HCT116 (cell line): ENCODE data around the gene OMP. TPM values are rescaled to one million over a fixed set of nuclear protein-coding genes. Genes with fewer than 3 reads are reported as not detected.

Experiments
- ATAC-seq: fragments of 200-7000 bp; cut with Tn5 transposase; 2 replicates; pipeline ENCODE4 v1.9.1; 2020; ENCODE audit warnings: mild to moderate bottlenecking, moderate library complexity
- BruUV-seq: library from RNA; stranded (reverse); fragments of 400-500 nt; replicated peaks from 2 replicates; lab custom pipeline; 2021; lab: Mats Ljungman, UMichigan
- CTCF ChIA-PET: fragments of 300-600 bp; sonication (Branson Sonifier 250); formaldehyde crosslinking; loops from one replicate; lab custom pipeline; 2021; ENCODE audit warnings: antibody characterized with exemption; lab: Charles Lee
- POLR2A ChIA-PET: fragments of 300-600, 350-600 bp; sonication (Branson Sonifier 250); formaldehyde crosslinking; loops from one replicate; lab custom pipeline; 2021; ENCODE audit warnings: antibody characterized with exemption; lab: Charles Lee
- RAD21 ChIA-PET, 2 experiments: fragments of 300-600 bp; sonication (Branson Sonifier 250); formaldehyde crosslinking; loops; one replicate each; lab custom pipeline; 2023; ENCODE audit warnings: low total read pairs in 2 of 2; ENCODE audit not compliant: uncharacterized antibody in 2 of 2, unreplicated experiment in 2 of 2, low non-redundant PET in 1 of 2; lab: Charles Lee
- DNase-seq: peaks from one replicate; pipeline ENCODE4 v3.0.0-alpha.2; 2010; ENCODE audit warnings: low read depth, low spot score
- H2AFZ ChIP-seq: fragments of 200-600 bp; shearing (Covaris generic), sonication (generic); 2 replicates; pipeline ENCODE4 v1.6.1; 2017; ENCODE audit warnings: low read depth, mixed run types, mixed read lengths, antibody characterized with exemption, low read length; ENCODE audit not compliant: poor library complexity, severe bottlenecking
- H3K27ac ChIP-seq: 2 replicates; pipeline ENCODE4 v1.5.1; 2012; ENCODE audit warnings: low read depth, low read length
- H3K27me3 ChIP-seq: fragments of 200-600 bp; sonication (generic); 2 replicates; pipeline ENCODE4 v1.6.1; 2016; ENCODE audit warnings: mixed run types, low read length, mixed read lengths; ENCODE audit not compliant: insufficient read depth
- H3K36me3 ChIP-seq, 2 experiments: fragments of 200-500 bp in 1 of 2; fragments of 200-600 bp in 1 of 2; sonication (Bioruptor generic) in 1 of 2; sonication (generic) in 1 of 2; 2 replicates each; pipeline versions ENCODE4 v1.5.1 to v1.6.1; 2014 to 2016; ENCODE audit warnings: low read length in 2 of 2, inconsistent platforms in 1 of 2, mixed read lengths in 1 of 2, mixed run types in 1 of 2; ENCODE audit not compliant: insufficient read depth in 2 of 2, control insufficient read depth in 1 of 2
- H3K4me1 ChIP-seq, 2 experiments: fragments of 200-600 bp in 1 of 2; sonication (generic) in 1 of 2; 2 replicates each; pipeline versions ENCODE4 v1.5.1 to v1.6.1; 2012 to 2017; ENCODE audit warnings: low read length in 2 of 2, inconsistent platforms in 1 of 2, mild to moderate bottlenecking in 1 of 2, mixed read lengths in 1 of 2, mixed run types in 1 of 2, moderate library complexity in 1 of 2; ENCODE audit not compliant: insufficient read depth in 2 of 2, control insufficient read depth in 1 of 2
- H3K4me2 ChIP-seq: fragments of 200-600 bp; sonication (generic); 2 replicates; pipeline ENCODE4 v1.6.1; 2017; ENCODE audit warnings: mixed run types, low read length, mixed read lengths
- H3K4me3 ChIP-seq, 2 experiments: fragments of 200-600 bp in 1 of 2; sonication (generic) in 1 of 2; replicated peaks in 1 of 2; 2 replicates each; pipeline ENCODE4 v1.5.1; 2011 to 2016; ENCODE audit warnings: low read length in 2 of 2, control low read depth in 1 of 2, low read depth in 1 of 2, mild to moderate bottlenecking in 1 of 2, mixed read lengths in 1 of 2, mixed run types in 1 of 2
- H3K79me2 ChIP-seq: fragments of 200-600 bp; sonication (generic); 2 replicates; pipeline ENCODE4 v1.6.1; 2017; ENCODE audit warnings: mild to moderate bottlenecking, mixed run types, low read length, moderate library complexity, mixed read lengths; ENCODE audit not compliant: insufficient read depth
- H3K9ac ChIP-seq: fragments of 200-600 bp; sonication (generic); 2 replicates; pipeline ENCODE4 v1.6.1; 2016; ENCODE audit warnings: low read length, mixed read lengths
- H3K9me2 ChIP-seq: fragments of 200-600 bp; sonication (generic), shearing (Covaris generic); 2 replicates; pipeline ENCODE4 v1.6.1; 2017; ENCODE audit warnings: mixed run types, mild to moderate bottlenecking, moderate library complexity; ENCODE audit not compliant: insufficient read depth
- H3K9me3 ChIP-seq, 2 experiments: fragments of 200-500 bp in 1 of 2; fragments of 200-600 bp in 1 of 2; sonication (Bioruptor generic) in 1 of 2; sonication (generic) in 1 of 2; 2 replicates each; pipeline ENCODE4 v1.6.1; 2014 to 2017; ENCODE audit warnings: low read length in 2 of 2, mixed read lengths in 2 of 2, inconsistent platforms in 1 of 2, low read depth in 1 of 2, mild to moderate bottlenecking in 1 of 2, mixed run types in 1 of 2, moderate library complexity in 1 of 2; ENCODE audit not compliant: control insufficient read depth in 1 of 2, insufficient read depth in 1 of 2
- H4K20me1 ChIP-seq: fragments of 200-600 bp; sonication (generic), shearing (Covaris generic); 2 replicates; pipeline ENCODE4 v1.6.1; 2017; ENCODE audit warnings: mixed run types, mild to moderate bottlenecking, moderate library complexity; ENCODE audit not compliant: insufficient read depth
- CBX3 ChIP-seq: IDR thresholded peaks from 2 replicates; pipeline ENCODE4 v1.6.1; 2012; ENCODE audit warnings: low read depth
- CEBPB ChIP-seq: IDR thresholded peaks from 2 replicates; pipeline ENCODE4 v1.6.1; 2012; ENCODE audit warnings: low read depth
- EGR1 ChIP-seq: IDR thresholded peaks from 2 replicates; pipeline ENCODE4 v1.6.1; 2012; ENCODE audit warnings: low read depth
- EZH2 ChIP-seq: fragments of 200-600 bp; sonication (generic); IDR thresholded peaks from 2 replicates; pipeline ENCODE4 v1.6.1; 2017; ENCODE audit warnings: antibody characterized with exemption, mixed run types
- FOSL1 ChIP-seq: IDR thresholded peaks from 2 replicates; pipeline ENCODE4 v1.6.1; 2012; ENCODE audit warnings: low read depth
- POLR2A ChIP-seq: IDR thresholded peaks from 2 replicates; pipeline ENCODE4 v1.7.0; 2011; ENCODE audit warnings: borderline replicate concordance; ENCODE audit not compliant: insufficient read depth, insufficient read length; ENCODE audit errors: extremely low read depth
- POLR2AphosphoS5 ChIP-seq: IDR thresholded peaks from 2 replicates; pipeline ENCODE4 v1.6.1; 2011; ENCODE audit warnings: mild to moderate bottlenecking, low read depth, low read length, moderate library complexity
- RAD21 ChIP-seq: IDR thresholded peaks from 2 replicates; pipeline ENCODE4 v1.6.1; 2012; ENCODE audit warnings: low read depth, mild to moderate bottlenecking
- SIN3A ChIP-seq: IDR thresholded peaks from 2 replicates; pipeline ENCODE4 v1.6.1; 2012; ENCODE audit warnings: low read depth
- SP1 ChIP-seq: IDR thresholded peaks from 2 replicates; pipeline ENCODE4 v1.6.1; 2012; ENCODE audit warnings: low read depth
- SRF ChIP-seq: IDR thresholded peaks from 2 replicates; pipeline ENCODE4 v1.6.1; 2012; ENCODE audit warnings: low read depth
- TCF7L2 ChIP-seq: IDR thresholded peaks from 2 replicates; pipeline ENCODE4 v1.7.0; 2011; ENCODE audit warnings: borderline replicate concordance, inconsistent platforms; ENCODE audit not compliant: insufficient read depth, insufficient read length; ENCODE audit errors: extremely low read depth
- YY1 ChIP-seq: IDR thresholded peaks from 2 replicates; pipeline ENCODE4 v1.6.1; 2011; ENCODE audit warnings: low read length, low read depth, moderate library complexity, mild to moderate bottlenecking; ENCODE audit not compliant: insufficient replicate concordance; ENCODE audit errors: extremely low read depth
- ZFX ChIP-seq: fragments of 450-650 bp; IDR thresholded peaks from 2 replicates; pipeline ENCODE4 v1.6.1; 2017
- ZNF274 ChIP-seq: fragments of 200-500 bp; sonication (Bioruptor generic); IDR thresholded peaks from 2 replicates; pipeline ENCODE4 v1.6.1; 2014; ENCODE audit warnings: mild to moderate bottlenecking, low read depth, low read length, inconsistent platforms
- intact Hi-C: fragments of 100-400 bp; cut with micrococcal nuclease; formaldehyde crosslinking; loops from 2 replicates; pipeline ENCODE4 v1.10.0; 2022
- total RNA-seq: library from RNA; stranded (reverse); gene quantifications from one replicate; pipeline ENCODE4 v1.2.1, GENCODE V29; 2021; ENCODE audit not compliant: unreplicated experiment
- TF ChIP-seq, protein P1 (sequence below): IDR thresholded peaks from 2 replicates; pipeline ENCODE4 v1.6.1; 2012
- TF ChIP-seq, protein P2 (sequence below): IDR thresholded peaks from 2 replicates; pipeline ENCODE4 v1.6.1; 2012
- TF ChIP-seq, protein P3 (sequence below): IDR thresholded peaks from 2 replicates; pipeline ENCODE4 v1.6.1; 2012; ENCODE audit warnings: low read depth
- TF ChIP-seq, protein P4 (sequence below): IDR thresholded peaks from 2 replicates; pipeline ENCODE4 v1.6.1; 2011; ENCODE audit warnings: mild to moderate bottlenecking, low read length, moderate library complexity; ENCODE audit not compliant: insufficient replicate concordance; ENCODE audit errors: extremely low read depth
- TF ChIP-seq, protein P5 (sequence below), 3 experiments: fragments of 200-600 bp in 1 of 3; sonication (generic) in 1 of 3; IDR thresholded peaks in 2 of 3; conservative IDR thresholded peaks in 1 of 3; 2 replicates each; pipeline ENCODE4 v1.5.1; 2012 to 2017; ENCODE audit warnings: low read depth in 2 of 3, low read length in 2 of 3, antibody characterized with exemption in 1 of 3, borderline replicate concordance in 1 of 3, control low read depth in 1 of 3, mild to moderate bottlenecking in 1 of 3, mixed read lengths in 1 of 3, mixed run types in 1 of 3, moderate library complexity in 1 of 3; ENCODE audit not compliant: insufficient read depth in 1 of 3

OMP gene
- total RNA-seq, 1 experiment from 2014 or later, result not detected

DNA sequence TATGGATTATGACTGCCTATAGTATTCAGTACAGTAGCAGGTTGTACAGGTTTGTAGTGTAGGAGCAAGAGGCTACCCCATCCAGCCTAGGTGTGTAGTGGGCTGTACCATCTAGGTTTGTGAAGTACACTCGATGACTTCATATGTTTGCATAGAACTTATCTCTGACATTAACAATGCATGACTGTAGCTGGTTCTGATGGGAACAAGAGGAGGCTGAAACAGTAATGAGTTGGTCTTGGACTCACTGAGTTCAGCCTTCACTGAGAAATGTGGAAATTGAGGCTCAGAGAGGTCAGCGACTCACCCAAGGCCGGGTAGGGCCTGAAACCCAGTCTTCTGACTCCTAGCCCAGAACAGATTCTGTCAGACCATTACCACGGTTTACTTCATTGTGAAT lies 38.4 kb downstream of the OMP start:
- no peaks in the 10 kb centered on the region for H3K79me2 ChIP-seq
- TF ChIP-seq ZNF274 (no peak), FOSL1 (no peak), RAD21 (no peak), POLR2A (no peak), SP1 (no peak), EZH2 (no peak), POLR2AphosphoS5 (no peak), SIN3A (no peak), EGR1 (no peak), ZFX (no peak), CEBPB (no peak), SRF (no peak), TCF7L2 (no peak), YY1 (no peak), CBX3 (no peak)
- TF ChIP-seq, protein P1, sequence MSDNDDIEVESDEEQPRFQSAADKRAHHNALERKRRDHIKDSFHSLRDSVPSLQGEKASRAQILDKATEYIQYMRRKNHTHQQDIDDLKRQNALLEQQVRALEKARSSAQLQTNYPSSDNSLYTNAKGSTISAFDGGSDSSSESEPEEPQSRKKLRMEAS, result no peak
- TF ChIP-seq, protein P2, sequence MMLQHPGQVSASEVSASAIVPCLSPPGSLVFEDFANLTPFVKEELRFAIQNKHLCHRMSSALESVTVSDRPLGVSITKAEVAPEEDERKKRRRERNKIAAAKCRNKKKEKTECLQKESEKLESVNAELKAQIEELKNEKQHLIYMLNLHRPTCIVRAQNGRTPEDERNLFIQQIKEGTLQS, result no peak
- TF ChIP-seq, protein P3, sequence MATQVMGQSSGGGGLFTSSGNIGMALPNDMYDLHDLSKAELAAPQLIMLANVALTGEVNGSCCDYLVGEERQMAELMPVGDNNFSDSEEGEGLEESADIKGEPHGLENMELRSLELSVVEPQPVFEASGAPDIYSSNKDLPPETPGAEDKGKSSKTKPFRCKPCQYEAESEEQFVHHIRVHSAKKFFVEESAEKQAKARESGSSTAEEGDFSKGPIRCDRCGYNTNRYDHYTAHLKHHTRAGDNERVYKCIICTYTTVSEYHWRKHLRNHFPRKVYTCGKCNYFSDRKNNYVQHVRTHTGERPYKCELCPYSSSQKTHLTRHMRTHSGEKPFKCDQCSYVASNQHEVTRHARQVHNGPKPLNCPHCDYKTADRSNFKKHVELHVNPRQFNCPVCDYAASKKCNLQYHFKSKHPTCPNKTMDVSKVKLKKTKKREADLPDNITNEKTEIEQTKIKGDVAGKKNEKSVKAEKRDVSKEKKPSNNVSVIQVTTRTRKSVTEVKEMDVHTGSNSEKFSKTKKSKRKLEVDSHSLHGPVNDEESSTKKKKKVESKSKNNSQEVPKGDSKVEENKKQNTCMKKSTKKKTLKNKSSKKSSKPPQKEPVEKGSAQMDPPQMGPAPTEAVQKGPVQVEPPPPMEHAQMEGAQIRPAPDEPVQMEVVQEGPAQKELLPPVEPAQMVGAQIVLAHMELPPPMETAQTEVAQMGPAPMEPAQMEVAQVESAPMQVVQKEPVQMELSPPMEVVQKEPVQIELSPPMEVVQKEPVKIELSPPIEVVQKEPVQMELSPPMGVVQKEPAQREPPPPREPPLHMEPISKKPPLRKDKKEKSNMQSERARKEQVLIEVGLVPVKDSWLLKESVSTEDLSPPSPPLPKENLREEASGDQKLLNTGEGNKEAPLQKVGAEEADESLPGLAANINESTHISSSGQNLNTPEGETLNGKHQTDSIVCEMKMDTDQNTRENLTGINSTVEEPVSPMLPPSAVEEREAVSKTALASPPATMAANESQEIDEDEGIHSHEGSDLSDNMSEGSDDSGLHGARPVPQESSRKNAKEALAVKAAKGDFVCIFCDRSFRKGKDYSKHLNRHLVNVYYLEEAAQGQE, result no peak
- TF ChIP-seq, protein P4, sequence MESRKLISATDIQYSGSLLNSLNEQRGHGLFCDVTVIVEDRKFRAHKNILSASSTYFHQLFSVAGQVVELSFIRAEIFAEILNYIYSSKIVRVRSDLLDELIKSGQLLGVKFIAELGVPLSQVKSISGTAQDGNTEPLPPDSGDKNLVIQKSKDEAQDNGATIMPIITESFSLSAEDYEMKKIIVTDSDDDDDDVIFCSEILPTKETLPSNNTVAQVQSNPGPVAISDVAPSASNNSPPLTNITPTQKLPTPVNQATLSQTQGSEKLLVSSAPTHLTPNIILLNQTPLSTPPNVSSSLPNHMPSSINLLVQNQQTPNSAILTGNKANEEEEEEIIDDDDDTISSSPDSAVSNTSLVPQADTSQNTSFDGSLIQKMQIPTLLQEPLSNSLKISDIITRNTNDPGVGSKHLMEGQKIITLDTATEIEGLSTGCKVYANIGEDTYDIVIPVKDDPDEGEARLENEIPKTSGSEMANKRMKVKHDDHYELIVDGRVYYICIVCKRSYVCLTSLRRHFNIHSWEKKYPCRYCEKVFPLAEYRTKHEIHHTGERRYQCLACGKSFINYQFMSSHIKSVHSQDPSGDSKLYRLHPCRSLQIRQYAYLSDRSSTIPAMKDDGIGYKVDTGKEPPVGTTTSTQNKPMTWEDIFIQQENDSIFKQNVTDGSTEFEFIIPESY, result no peak
- TF ChIP-seq, protein P5, sequence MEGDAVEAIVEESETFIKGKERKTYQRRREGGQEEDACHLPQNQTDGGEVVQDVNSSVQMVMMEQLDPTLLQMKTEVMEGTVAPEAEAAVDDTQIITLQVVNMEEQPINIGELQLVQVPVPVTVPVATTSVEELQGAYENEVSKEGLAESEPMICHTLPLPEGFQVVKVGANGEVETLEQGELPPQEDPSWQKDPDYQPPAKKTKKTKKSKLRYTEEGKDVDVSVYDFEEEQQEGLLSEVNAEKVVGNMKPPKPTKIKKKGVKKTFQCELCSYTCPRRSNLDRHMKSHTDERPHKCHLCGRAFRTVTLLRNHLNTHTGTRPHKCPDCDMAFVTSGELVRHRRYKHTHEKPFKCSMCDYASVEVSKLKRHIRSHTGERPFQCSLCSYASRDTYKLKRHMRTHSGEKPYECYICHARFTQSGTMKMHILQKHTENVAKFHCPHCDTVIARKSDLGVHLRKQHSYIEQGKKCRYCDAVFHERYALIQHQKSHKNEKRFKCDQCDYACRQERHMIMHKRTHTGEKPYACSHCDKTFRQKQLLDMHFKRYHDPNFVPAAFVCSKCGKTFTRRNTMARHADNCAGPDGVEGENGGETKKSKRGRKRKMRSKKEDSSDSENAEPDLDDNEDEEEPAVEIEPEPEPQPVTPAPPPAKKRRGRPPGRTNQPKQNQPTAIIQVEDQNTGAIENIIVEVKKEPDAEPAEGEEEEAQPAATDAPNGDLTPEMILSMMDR (IDR thresholded peaks at IDR 0.05 in 2 of 3, conservative IDR thresholded peaks at IDR 0.05 in 1 of 3; ENCODE audit: borderline replicate concordance in 1 of 3, insufficient read depth in 1 of 3, low read depth in 2 of 3, low read length in 2 of 3), result no peak
- H3K4me3 ChIP-seq, result no peak overlapping the region
- intact Hi-C loops, result no loop called here
- POLR2A ChIA-PET, result no interaction called here
- no peak overlapping the region for H2AFZ ChIP-seq
- no peak overlapping the region for H3K9ac ChIP-seq
- H3K4me2 ChIP-seq, result no peak overlapping the region
- DNase-seq (no peak), ATAC-seq (no peak)
- H3K27me3 ChIP-seq, result no peaks in the 10 kb centered on the region
- H4K20me1 ChIP-seq, result no peaks in the 10 kb centered on the region
- peaks cover 0 to 8% of the 10 kb centered on the region in 2 experiments; a peak in 1 of 4 replicates for H3K4me1 ChIP-seq
- RAD21 ChIA-PET, result no interaction called here
- CTCF ChIA-PET, result interaction anchor here (3.3 kb wide), 1 partner anchor 14 kb away, joined by 15 read pairs; the partner anchor contains the start of gene MYO7A
- H3K9me3 ChIP-seq, result no peaks in the 10 kb centered on the region
- no peaks in the 10 kb centered on the region for H3K36me3 ChIP-seq
- no peak overlapping the region for H3K27ac ChIP-seq
- H3K9me2 ChIP-seq, result no peaks in the 10 kb centered on the region
- no TSS peak for BruUV-seq
